GM21529 (cell line): ENCODE measurements around the gene STAG1.
"Not testable (repeated sequence)": the region's sequence is repeated elsewhere in the genome, so short reads cannot be mapped to it uniquely, and the experiment has no call there.

Experiments used
- ATAC-seq: cut with Tn5 transposase; IDR thresholded peaks from one replicate; pipeline ENCODE4 v1.9.1; 2021; ENCODE audit not compliant: unreplicated experiment

Gene STAG1

GRCh38 chr3:136602818-136603217 lies 149.4 kb downstream of the STAG1 start:
- no peak for ATAC-seq

GRCh38 chr3:136595913-136596697 lies 156.1 kb downstream of the STAG1 start:
- no peak for ATAC-seq

- no peak for ATAC-seq
Measured at GRCh38 chr3:136586580-136586979, 165.6 kb downstream of the STAG1 start.

GRCh38 chr3:136584728-136585127 lies 167.4 kb downstream of the STAG1 start:
- no peak for ATAC-seq

GRCh38 chr3:136583823-136584222 lies 168.4 kb downstream of the STAG1 start:
- ATAC-seq, result no peak

GRCh38 chr3:136577791-136578190 lies 174.4 kb downstream of the STAG1 start:
- no peak for ATAC-seq

- ATAC-seq, result no peak
Measured at GRCh38 chr3:136576279-136577009, 175.7 kb downstream of the STAG1 start.

- ATAC-seq, result no peak
Measured at GRCh38 chr3:136567599-136568188, 184.5 kb downstream of the STAG1 start.

GRCh38 chr3:136564962-136565361 lies 187.2 kb downstream of the STAG1 start:
- not testable (repeated sequence) for ATAC-seq

GRCh38 chr3:136562026-136562425 lies 190.2 kb downstream of the STAG1 start:
- no peak for ATAC-seq

- ATAC-seq, result no peak
Measured at GRCh38 chr3:136559896-136560295, 192.3 kb downstream of the STAG1 start.

GRCh38 chr3:136549461-136549860 lies 202.7 kb downstream of the STAG1 start:
- not testable (repeated sequence) for ATAC-seq

GRCh38 chr3:136547293-136547692 lies 204.9 kb downstream of the STAG1 start:
- ATAC-seq, result no peak

- ATAC-seq, result no peak
Measured at GRCh38 chr3:136546720-136547119, 205.5 kb downstream of the STAG1 start.

- ATAC-seq, result no peak
Measured at GRCh38 chr3:136545664-136546268, 206.4 kb downstream of the STAG1 start.

- no peak for ATAC-seq
Measured at GRCh38 chr3:136544532-136544931, 207.6 kb downstream of the STAG1 start.

- no peak for ATAC-seq
Measured at GRCh38 chr3:136543385-136543784, 208.8 kb downstream of the STAG1 start.

GRCh38 chr3:136535906-136536305 lies 216.3 kb downstream of the STAG1 start:
- ATAC-seq, result no peak

GRCh38 chr3:136532766-136533165 lies 219.4 kb downstream of the STAG1 start:
- ATAC-seq, result no peak

- ATAC-seq, result no peak
Measured at GRCh38 chr3:136518102-136518501, 234.1 kb downstream of the STAG1 start.

- ATAC-seq, result no peak
Measured at GRCh38 chr3:136516656-136517055, 235.5 kb downstream of the STAG1 start.

GRCh38 chr3:136516095-136516494 lies 236.1 kb downstream of the STAG1 start:
- ATAC-seq, result no peak
